NCI-H2029 (cell line): ENCODE data around the gene OGFR.
A peak's percentile ranks its signal among the peaks of the same experiment; 100 is the strongest.

Source experiments
- DNase-seq: peaks from one replicate; lab custom pipeline; 2025; lab: John Stamatoyannopoulos, UW

OGFR gene

GRCh38 chr20:62804627-62805154 is at the start of gene OGFR:
Gene OGFR, plus strand, starts transcription at chr20:62804835. Its CDS starts 25 bp downstream, at chr20:62804860.
- peak; percentile 41 for DNase-seq

GRCh38 chr20:62754991-62755356 is 49.7 kb upstream of the OGFR start:
- no peak for DNase-seq

- no peak for DNase-seq
These were observed 48.6 kb upstream of the OGFR start for GRCh38 chr20:62755817-62756724.

- no peak for DNase-seq
These were observed 46.3 kb upstream of the OGFR start for GRCh38 chr20:62758226-62758912.

- DNase-seq = no peak
These were observed 44.6 kb upstream of the OGFR start for GRCh38 chr20:62759981-62760431.

GRCh38 chr20:62760471-62760855 is 44.2 kb upstream of the OGFR start:
- no peak for DNase-seq

- DNase-seq = no peak
These were observed 43.5 kb upstream of the OGFR start for GRCh38 chr20:62760856-62761758.

GRCh38 chr20:62761759-62762131 is 42.9 kb upstream of the OGFR start:
- DNase-seq = no peak

- no peak for DNase-seq
These were observed 42.3 kb upstream of the OGFR start for GRCh38 chr20:62762376-62762775.

- DNase-seq = no peak
These were observed 41.8 kb upstream of the OGFR start for GRCh38 chr20:62762801-62763368.

- no peak for DNase-seq
These were observed 41.2 kb upstream of the OGFR start for GRCh38 chr20:62763404-62763803.

GRCh38 chr20:62764156-62764935 is 40.3 kb upstream of the OGFR start:
- no peak for DNase-seq

- DNase-seq = no peak
These were observed 39.6 kb upstream of the OGFR start for GRCh38 chr20:62765021-62765420.

- DNase-seq = no peak
These were observed 39.1 kb upstream of the OGFR start for GRCh38 chr20:62765432-62766070.

GRCh38 chr20:62766071-62766450 is 38.6 kb upstream of the OGFR start:
- DNase-seq = no peak

GRCh38 chr20:62766716-62767115 is 37.9 kb upstream of the OGFR start:
- peak; percentile 61 for DNase-seq

GRCh38 chr20:62768234-62768546 is 36.4 kb upstream of the OGFR start:
- no peak for DNase-seq

- DNase-seq = no peak
These were observed 35.9 kb upstream of the OGFR start for GRCh38 chr20:62768551-62769287.

- no peak for DNase-seq
These were observed 35.1 kb upstream of the OGFR start for GRCh38 chr20:62769346-62770071.
